IPS-18a (cell line): ENCODE data around the gene PCDHGA4.
"Not testable (repeated sequence)": the region's sequence is repeated elsewhere in the genome, so short reads cannot be mapped to it uniquely, and the experiment has no call there.

ENCODE experiments used
- H3K27ac ChIP-seq: one replicate; pipeline ENCODE4 v1.5.1; 2013; ENCODE audit warnings: low read length
- H3K27me3 ChIP-seq: one replicate; pipeline ENCODE4 v1.6.1; 2013; ENCODE audit warnings: mild to moderate bottlenecking, low read length; ENCODE audit not compliant: control insufficient read depth, insufficient read depth
- H3K36me3 ChIP-seq: one replicate; pipeline ENCODE4 v1.6.1; 2013; ENCODE audit warnings: low read depth, low read length; ENCODE audit not compliant: control insufficient read depth
- H3K4me1 ChIP-seq: one replicate; pipeline ENCODE4 v1.6.1; 2013; ENCODE audit warnings: low read depth, low read length; ENCODE audit not compliant: control insufficient read depth
- H3K4me3 ChIP-seq: one replicate; pipeline ENCODE4 v1.5.1; 2013; ENCODE audit warnings: low read length
- H3K9ac ChIP-seq: one replicate; pipeline ENCODE4 v1.6.1; 2013; ENCODE audit warnings: mild to moderate bottlenecking, low read length, moderate library complexity
- H3K9me3 ChIP-seq: one replicate; pipeline ENCODE4 v1.6.1; 2013; ENCODE audit warnings: low read depth, low read length; ENCODE audit not compliant: control insufficient read depth

The PCDHGA4 gene

GRCh38 chr5:141389153-141390042 lies 34.6 kb downstream of the PCDHGA4 start:
- Histone ChIP-seq H3K9ac (no peak overlapping the region), H3K36me3 (no peaks in the 10 kb centered on the region), H3K9me3 (peaks cover 40% of the 10 kb centered on the region), H3K4me1 (no peaks in the 10 kb centered on the region), H3K27me3 (no peaks in the 10 kb centered on the region), H3K4me3 (no peak overlapping the region), H3K27ac (no peak overlapping the region)

GRCh38 chr5:141392429-141393198 lies 37.8 kb downstream of the PCDHGA4 start, which contains the start of gene PCDHGA8:
TSS of gene PCDHGA8 (plus strand) at chr5:141392633. CDS start at chr5:141392814, 181 bp downstream.
- H3K9ac ChIP-seq: no peak within 1 kb of the TSS
- H3K4me3 ChIP-seq: no peak within 1 kb of the TSS
- H3K27ac ChIP-seq: no peak within 1 kb of the TSS
- no peaks in the 10 kb centered on the region for H3K36me3 ChIP-seq
- no peaks in the 10 kb centered on the region for H3K27me3 ChIP-seq
- no peaks in the 10 kb centered on the region for H3K4me1 ChIP-seq
- H3K9me3 ChIP-seq: peaks cover 34% of the 10 kb centered on the region

GRCh38 chr5:141393267-141393666 lies 38.4 kb downstream of the PCDHGA4 start:
- peaks cover 33% of the 10 kb centered on the region for H3K9me3 ChIP-seq
- no peak overlapping the region for H3K4me3 ChIP-seq
- H3K36me3 ChIP-seq: no peaks in the 10 kb centered on the region
- no peaks in the 10 kb centered on the region for H3K4me1 ChIP-seq
- no peak overlapping the region for H3K27ac ChIP-seq
- no peak overlapping the region for H3K9ac ChIP-seq
- H3K27me3 ChIP-seq: no peaks in the 10 kb centered on the region

- H3K27me3 ChIP-seq, H3K27ac ChIP-seq, H3K9ac ChIP-seq, H3K4me1 ChIP-seq, H3K36me3 ChIP-seq, H3K4me3 ChIP-seq: not testable (repeated sequence)
- peaks cover 34% of the 10 kb centered on the region for H3K9me3 ChIP-seq
Observed at GRCh38 chr5:141394401-141395187, 39.8 kb downstream of the PCDHGA4 start.

GRCh38 chr5:141397756-141398551 lies 43.1 kb downstream of the PCDHGA4 start, which contains the start of gene PCDHGB5:
TSS of gene PCDHGB5 (plus strand) at chr5:141397947. CDS start at chr5:141398128, 181 bp downstream.
- not testable (repeated sequence) for H3K4me3 ChIP-seq, H3K27ac ChIP-seq, H3K9ac ChIP-seq, H3K27me3 ChIP-seq, H3K4me1 ChIP-seq, H3K36me3 ChIP-seq
- peaks cover 24% of the 10 kb centered on the region for H3K9me3 ChIP-seq

GRCh38 chr5:141398608-141399007 lies 43.8 kb downstream of the PCDHGA4 start:
- H3K27ac ChIP-seq: no peak overlapping the region
- no peak overlapping the region for H3K4me3 ChIP-seq
- H3K27me3 ChIP-seq: no peaks in the 10 kb centered on the region
- H3K36me3 ChIP-seq: no peaks in the 10 kb centered on the region
- H3K9me3 ChIP-seq: peaks cover 24% of the 10 kb centered on the region
- H3K4me1 ChIP-seq: no peaks in the 10 kb centered on the region
- no peak overlapping the region for H3K9ac ChIP-seq

- Histone ChIP-seq H3K4me1 (no peaks in the 10 kb centered on the region), H3K27me3 (no peaks in the 10 kb centered on the region), H3K4me3 (no peak overlapping the region), H3K9me3 (peaks cover 19% of the 10 kb centered on the region), H3K9ac (no peak overlapping the region), H3K27ac (no peak overlapping the region), H3K36me3 (no peaks in the 10 kb centered on the region)
Observed at GRCh38 chr5:141399555-141400258, 44.9 kb downstream of the PCDHGA4 start.

GRCh38 chr5:141402553-141403243 lies 47.9 kb downstream of the PCDHGA4 start, which contains the start of gene PCDHGA9:
TSS of gene PCDHGA9 (plus strand) at chr5:141402778. CDS start at chr5:141402953, 175 bp downstream.
- H3K36me3 ChIP-seq: no peaks in the 10 kb centered on the region
- H3K27ac ChIP-seq: no peak within 1 kb of the TSS
- H3K4me3 ChIP-seq: no peak within 1 kb of the TSS
- no peaks in the 10 kb centered on the region for H3K4me1 ChIP-seq
- peaks cover 14% of the 10 kb centered on the region for H3K9me3 ChIP-seq
- H3K27me3 ChIP-seq: no peaks in the 10 kb centered on the region
- no peak within 1 kb of the TSS for H3K9ac ChIP-seq

- Histone ChIP-seq H3K27me3 (no peaks in the 10 kb centered on the region), H3K4me1 (no peaks in the 10 kb centered on the region), H3K4me3 (no peak overlapping the region), H3K9ac (no peak overlapping the region), H3K36me3 (no peaks in the 10 kb centered on the region), H3K27ac (no peak overlapping the region), H3K9me3 (peaks cover 14% of the 10 kb centered on the region)
Observed at GRCh38 chr5:141403387-141403786, 48.6 kb downstream of the PCDHGA4 start.
